ENCODE results near the gene RWDD4.
A peak's percentile ranks its signal among the peaks of the same experiment; 100 is the strongest.

Gene RWDD4

DNA sequence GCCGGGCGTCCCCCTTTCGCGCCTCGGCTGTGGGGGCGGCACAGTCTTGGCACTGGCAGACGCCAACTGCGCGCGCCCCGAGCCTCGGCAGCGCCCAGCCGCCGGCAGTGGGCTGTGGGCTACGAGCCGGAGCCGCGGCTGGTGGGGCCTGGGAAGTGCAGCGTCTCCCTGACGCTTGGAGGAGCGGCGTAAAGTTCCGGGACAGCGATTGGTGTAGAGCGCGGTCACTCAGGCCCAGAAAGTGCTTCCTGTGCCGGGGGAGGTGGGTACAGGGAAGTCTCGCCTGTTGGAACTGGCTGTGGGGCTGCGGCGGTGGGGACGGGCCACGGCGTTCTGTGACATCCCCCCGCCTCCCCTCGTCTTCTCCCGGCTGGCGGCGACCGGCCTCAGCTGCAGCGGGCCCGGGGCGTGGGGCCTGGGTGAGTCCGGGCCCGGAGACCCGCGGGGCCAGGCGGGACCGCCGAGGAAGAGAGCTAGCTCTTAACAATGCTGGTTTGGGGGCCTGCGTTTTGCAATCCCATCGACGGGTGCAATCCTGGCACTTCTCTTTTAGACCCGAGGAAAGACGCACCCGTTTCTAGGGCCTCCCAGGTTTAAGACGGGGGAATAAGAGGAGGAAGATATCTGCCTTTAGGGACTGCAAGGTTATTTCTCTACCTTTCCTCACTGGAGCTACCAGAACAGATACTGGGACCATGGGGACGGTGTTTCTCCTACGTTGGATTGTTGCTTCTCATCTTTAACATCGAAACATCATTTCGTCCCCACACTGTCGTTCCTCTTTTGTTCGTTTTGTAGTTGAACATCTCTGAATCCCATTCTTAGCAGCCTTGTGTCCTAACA, at the start of gene RWDD4, which contains the start of gene TRAPPC11:
Gene RWDD4 (minus strand): TSS at position 157 of the 843 bp plus-strand sequence. CDS start 233 bp downstream, outside the sequence.
Gene TRAPPC11 (plus strand): TSS at position 265 of the 843 bp plus-strand sequence. CDS start 4,575 bp downstream, outside the sequence.
- peak; percentile 97 for DNase-seq

GRCh38 chr4:183702492-183702891, 43.5 kb upstream of the RWDD4 start:
- no peak for DNase-seq

- no peak for DNase-seq
Measured at GRCh38 chr4:183700407-183700806, 41.4 kb upstream of the RWDD4 start.

GRCh38 chr4:183698909-183699308, 39.9 kb upstream of the RWDD4 start:
- DNase-seq: no peak

GRCh38 chr4:183691897-183692296, 32.9 kb upstream of the RWDD4 start:
- no peak for DNase-seq

GRCh38 chr4:183691006-183691405, 32.0 kb upstream of the RWDD4 start:
- no peak for DNase-seq

DNA sequence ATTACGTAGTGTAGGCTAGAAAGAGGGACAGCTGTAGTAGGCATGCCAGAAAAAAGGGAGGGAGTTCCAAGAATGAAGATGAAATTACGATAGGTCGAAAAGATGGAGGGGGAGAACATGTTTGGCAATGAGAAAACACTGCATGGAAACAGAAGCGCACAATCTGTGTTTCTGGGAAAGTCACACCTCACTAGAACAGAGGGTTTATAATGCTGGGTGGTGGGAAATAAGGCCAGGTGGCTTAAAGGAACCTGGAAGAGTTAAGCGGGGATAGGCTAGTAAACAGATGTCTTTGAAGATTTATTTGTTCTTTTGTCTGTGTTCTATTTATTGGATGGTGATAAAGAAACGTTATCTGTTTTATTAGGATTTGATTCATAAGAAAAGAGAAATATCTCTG, 29.2 kb upstream of the RWDD4 start:
- no peak for DNase-seq

DNA sequence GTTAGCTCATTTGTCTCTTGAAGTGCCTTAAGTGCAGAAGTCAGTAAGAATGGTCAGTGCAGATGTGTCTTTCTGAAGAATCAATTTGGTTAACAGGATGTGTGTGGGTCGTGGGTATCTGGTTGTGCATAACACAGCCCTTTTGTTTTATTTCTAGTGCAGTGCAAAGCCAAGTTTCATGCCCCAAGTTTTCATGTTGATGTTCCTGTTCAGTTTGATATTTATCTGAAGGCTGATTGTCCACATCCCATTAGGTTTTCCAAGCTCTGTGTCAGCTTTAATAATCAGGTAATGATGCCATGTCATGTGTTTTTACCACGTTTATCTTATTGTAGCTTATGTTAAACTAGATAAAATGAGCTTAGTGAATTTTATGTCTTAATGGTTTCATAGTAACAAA, 27.5 kb upstream of the RWDD4 start:
- no peak for DNase-seq

DNA sequence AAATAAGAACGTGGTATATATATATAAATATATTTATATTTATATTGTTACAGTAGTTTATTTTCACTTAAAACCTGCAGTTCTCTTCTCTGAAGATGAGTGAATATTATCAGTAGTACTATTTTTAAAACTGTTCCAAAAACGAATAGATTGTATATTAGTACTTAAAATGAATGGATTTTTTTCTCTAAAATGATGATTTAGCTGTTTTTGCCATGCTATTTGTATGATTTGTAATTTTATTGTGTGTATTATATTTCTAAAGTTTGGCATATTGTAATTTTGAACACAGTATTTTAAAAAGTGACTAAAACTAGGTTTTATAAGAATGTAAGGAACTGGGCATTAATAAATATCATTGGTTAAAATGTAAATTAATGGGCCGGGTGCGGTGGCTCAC, 22.1 kb upstream of the RWDD4 start:
- no peak for DNase-seq

DNA sequence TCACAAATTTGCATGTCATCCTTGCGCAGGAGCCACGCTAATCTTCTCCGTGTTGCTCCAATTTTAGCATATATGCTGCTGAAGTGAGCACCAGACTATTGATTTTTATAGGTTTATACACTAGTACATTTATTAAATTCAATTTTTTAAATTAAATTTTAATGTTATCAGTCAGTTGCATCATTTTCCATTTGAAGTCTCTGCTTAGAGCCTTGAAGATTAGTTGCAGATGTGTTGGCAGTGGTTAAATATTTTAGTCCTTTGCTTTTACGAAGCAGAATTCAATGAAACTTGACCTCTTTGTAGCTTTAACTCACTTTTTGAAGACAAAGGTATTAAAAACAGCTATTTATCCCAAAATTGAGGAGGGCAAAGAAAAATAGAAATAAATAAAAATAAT, 16.6 kb upstream of the RWDD4 start:
- no peak for DNase-seq

- DNase-seq: no peak
Measured at GRCh38 chr4:183674153-183674552, 15.2 kb upstream of the RWDD4 start.

- no peak for DNase-seq
Measured at GRCh38 chr4:183670960-183671555, 12.1 kb upstream of the RWDD4 start.

DNA sequence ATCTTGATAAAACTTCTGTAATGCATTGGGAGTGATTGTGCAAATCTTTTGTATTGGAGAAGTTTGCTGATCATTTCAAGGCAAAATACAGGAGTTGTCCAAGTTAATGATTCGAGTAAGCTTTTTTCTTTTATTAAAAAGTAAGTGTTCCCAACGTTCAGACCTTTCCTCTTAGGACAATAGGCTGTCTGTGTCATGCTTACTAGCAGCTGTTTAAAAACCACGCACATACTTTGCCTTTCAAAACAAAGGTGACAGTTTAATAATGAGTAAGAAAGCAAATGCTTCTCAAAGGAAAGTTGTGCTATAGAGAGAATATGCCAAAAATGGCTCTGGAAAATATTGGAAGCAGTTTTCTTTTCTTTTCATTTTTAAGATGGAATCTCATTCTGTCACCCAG, 11.3 kb upstream of the RWDD4 start:
- DNase-seq: no peak

- DNase-seq: no peak
Measured at GRCh38 chr4:183666088-183666487, 7.1 kb upstream of the RWDD4 start.

DNA sequence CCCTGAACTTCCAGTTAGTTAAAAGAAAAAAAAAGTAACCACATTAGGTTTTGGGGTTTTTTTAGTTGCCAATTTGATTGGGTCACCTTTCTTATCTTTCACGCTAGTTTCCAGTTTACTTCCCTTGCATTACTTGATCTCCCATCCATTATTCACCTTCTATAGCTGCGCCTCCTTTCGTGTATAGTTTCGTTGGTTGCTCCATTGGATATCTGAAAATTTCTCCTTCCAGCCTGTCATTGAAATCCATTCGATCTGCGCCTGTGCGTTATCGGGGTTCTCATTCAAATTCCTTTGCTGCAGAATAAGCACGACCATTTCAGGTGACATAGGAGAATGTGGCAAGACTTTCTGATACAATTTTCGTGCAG, 872 bp upstream of the RWDD4 start:
- DNase-seq: peak in 1 of 2 donors; percentile 17

DNA sequence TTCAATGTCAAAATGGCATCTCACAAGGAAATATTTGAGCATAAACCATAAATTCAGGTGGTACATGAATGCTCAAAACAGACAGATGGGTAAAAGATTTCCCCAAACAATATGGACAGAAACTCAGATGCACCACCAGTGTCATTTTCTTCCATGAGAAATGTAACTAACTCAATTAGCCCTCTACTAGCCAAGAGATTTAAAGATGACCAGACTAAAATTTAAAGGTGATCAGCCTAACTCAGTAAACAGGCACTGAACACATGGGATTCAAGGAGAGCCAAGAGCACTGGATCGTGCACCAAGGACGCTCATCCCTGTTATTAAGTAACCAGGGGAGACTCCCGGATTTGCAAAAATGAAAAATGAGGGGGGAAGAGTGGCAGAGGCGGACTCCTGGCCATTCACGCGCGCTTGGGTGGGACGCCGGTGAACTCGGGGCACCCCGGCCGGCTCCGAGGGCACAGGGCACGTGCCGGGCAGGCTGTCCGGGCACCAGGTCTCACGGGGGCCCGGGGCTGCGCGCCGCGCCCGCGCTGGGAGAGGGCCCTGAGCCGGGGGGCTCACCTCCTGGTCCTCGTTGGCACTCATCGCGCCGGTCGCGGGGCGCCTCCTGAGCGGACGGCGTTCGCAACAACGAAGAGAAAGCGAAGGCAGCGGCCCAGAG, 490 bp downstream of the RWDD4 start:
- DNase-seq: peak; percentile 2 to 11

DNA sequence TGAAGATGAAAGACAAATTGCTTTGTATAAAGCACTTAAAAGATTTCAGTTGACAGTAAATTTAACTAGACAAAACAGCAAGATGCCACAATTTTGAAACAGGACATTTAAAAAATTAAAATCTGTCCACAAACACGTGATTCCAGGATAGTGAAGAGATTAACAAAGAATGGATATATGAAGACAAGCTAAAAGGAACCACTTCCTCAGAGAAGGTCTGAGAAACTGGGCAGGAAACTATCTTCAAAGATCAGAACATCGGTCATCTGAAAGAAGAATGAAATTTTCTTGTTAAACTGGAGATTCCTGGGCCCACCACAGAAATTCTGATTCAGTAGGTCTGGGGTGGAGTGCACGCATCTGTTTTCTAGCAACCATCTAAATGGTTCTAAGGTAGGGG, 1.4 kb downstream of the RWDD4 start:
- DNase-seq: no peak

- no peak for DNase-seq
Measured at GRCh38 chr4:183645326-183645725, 13.7 kb downstream of the RWDD4 start.

DNA sequence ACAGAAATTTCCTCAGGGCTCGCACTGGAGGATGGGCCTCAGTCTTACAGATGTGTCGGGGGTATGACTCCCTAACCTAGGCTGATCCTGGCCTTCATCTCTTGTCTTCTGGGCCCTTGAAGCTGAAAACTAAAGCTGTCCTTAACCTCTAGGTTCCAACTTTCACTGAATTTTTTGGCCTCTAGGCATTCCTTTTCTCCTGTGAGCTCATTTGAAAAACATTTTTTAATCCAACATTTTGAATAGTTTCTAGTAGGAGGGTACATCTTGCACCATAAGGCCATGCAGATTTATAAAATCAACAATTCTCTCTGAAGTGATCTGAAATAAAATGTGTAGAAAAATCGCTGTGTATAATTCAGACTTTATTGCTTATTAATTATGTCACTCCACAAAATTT, 19.7 kb downstream of the RWDD4 start:
- no peak for DNase-seq

DNA sequence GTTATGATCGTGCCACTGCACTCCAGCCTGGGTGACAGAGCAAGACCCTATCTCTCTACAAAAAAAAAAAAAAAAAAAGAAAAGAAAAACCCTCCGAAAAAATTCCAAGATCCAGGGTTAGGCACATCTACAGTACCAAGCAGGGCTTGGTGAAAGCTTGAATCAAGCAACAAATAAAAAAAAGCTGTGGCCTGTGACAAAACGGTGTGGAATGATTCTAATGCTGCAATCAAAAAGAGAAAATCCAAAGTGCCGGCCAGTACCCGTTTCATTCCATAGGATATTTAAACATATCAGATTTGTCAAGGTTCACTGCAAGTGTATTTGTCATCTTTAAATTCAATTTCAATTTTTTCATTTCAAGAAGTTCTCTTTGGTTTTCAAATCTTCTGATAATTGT, 20.5 kb downstream of the RWDD4 start:
- no peak for DNase-seq

GRCh38 chr4:183637461-183637860, 21.5 kb downstream of the RWDD4 start:
- no peak for DNase-seq

- no peak for DNase-seq
Measured at GRCh38 chr4:183636923-183637322, 22.1 kb downstream of the RWDD4 start.

DNA sequence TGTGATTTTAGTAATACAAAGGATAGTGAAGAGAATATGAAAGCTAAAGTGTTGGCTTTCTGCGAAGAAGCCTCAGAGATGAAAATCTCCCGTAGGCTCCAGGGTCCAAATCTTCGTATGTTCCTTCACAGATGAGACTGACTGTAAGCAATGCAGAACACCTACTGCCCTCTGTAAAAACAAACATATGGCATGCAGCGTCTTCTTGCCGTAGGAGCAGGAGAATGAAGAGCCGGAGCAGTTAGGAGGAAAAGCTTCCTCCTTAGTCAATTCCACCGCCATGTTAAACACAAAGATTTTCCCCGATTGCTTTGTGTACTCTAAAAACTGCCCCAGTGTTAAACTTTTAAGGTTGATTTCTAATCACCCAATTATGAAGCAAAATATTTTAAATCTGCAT, 22.5 kb downstream of the RWDD4 start:
- no peak for DNase-seq

DNA sequence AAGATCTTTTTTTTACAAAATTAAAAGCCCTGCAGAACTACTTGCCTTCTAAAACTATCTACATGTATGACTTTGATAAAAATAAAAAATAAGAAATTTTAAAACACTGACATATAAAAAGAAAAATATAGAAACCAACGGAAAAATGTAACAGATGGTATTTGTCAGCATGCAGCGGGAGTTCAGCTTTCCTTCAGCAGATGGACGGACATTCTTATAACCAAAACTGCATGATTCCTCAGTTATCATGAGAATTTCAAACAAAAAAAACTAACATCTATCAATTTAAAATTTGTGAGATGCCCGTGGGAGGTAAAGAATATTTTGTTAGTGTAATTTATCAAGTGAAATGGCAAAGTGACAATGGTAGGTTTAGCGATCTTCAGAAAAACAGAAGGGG, 23.2 kb downstream of the RWDD4 start:
- no peak for DNase-seq
